ENCODE measurements around the gene CMIP.

DNA sequence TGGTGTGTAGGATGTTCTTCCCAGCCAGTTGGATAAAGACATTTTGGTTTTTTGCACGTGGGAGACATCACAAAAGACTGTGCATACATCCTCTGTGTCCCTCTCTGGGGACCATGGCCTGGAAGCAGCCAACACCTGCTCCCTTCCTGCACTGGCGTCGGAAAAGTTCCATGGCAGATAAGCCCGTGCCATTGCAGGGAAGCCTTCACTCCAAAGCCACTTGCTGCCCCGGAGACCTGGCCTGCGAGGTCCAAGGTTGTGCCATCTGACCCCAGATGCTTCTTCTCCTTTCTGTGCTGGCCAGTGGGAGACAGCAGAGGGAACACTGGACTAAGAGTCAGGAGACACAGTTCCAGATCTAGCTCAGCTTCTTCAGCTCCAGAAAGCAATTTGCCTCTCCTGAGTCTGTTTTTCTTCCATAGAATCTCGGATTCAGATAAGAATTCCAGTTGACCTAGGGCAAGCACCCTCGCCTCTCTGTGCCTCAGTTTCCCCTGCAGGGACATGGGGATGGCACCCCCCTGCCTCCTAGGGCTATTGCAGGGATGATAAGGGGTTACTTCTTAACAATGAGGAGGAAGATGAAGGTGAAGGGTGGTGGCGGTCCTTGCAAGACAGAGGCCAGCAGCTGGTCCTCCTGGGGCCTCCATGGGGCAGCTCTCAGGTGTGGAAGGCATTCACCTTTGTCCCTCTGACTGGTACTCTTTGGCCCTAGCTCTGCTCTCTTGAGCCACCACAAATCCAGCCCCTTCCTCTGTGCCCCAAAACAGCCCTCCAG lies 134.2 kb downstream of the CMIP start:
- no peak for TF ChIP-seq CTCF (conservative IDR thresholded peaks at IDR 0.05; ENCODE audit: low read depth, low read length)
- no peak for TF ChIP-seq EZH2 (IDR thresholded peaks at IDR 0.05; ENCODE audit: low read length, unreplicated experiment)
